HEK293 (cell line): ENCODE results near the gene LRRC75A.

Source experiments
- CTCF ChIA-PET: fragments of 350-600 bp; formaldehyde crosslinking; extraction: SDS; loops from one replicate; lab custom pipeline; 2021; ENCODE audit warnings: antibody characterized with exemption; lab: Yijun Ruan, JAX
- POLR2A ChIA-PET: fragments of 300-600 bp; formaldehyde crosslinking; extraction: SDS; loops from one replicate; lab custom pipeline; 2020; ENCODE audit warnings: antibody characterized with exemption, inconsistent platforms; lab: Yijun Ruan, JAX
- H3K27ac ChIP-seq: fragments of 200-500 bp; sonication (Bioruptor generic); 2 replicates; pipeline ENCODE4 v1.5.1; 2014; ENCODE audit warnings: low read depth, low read length, control low read depth, inconsistent platforms; ENCODE audit errors: extremely low read depth
- H3K36me3 ChIP-seq, 2 experiments: fragments of 200-500 bp in 1 of 2; sonication (Bioruptor generic) in 1 of 2; 1 replicate in 1 of 2; 2 replicates in 1 of 2; pipeline ENCODE4 v1.5.1; 2014 to 2017; ENCODE audit warnings: inconsistent platforms in 2 of 2, low read length in 2 of 2; ENCODE audit not compliant: control insufficient read depth in 2 of 2, insufficient read depth in 1 of 2
- H3K4me1 ChIP-seq: fragments of 200-500 bp; sonication (Bioruptor generic); 2 replicates; pipeline ENCODE4 v1.5.1; 2014; ENCODE audit warnings: mild to moderate bottlenecking, low read length, inconsistent platforms; ENCODE audit not compliant: control insufficient read depth, insufficient read depth
- H3K4me3 ChIP-seq: 2 replicates; pipeline ENCODE4 v1.5.1; 2011; ENCODE audit warnings: low read depth, mild to moderate bottlenecking, control low read depth, low read length, moderate library complexity
- H3K9me3 ChIP-seq: fragments of 200-500 bp; sonication (Bioruptor generic); 2 replicates; pipeline ENCODE4 v1.5.1; 2014; ENCODE audit warnings: low read depth, low read length, inconsistent platforms; ENCODE audit not compliant: control insufficient read depth, insufficient read depth
- FEZF1 ChIP-seq: fragments of 450-650 bp; formaldehyde crosslinking; IDR thresholded peaks from 2 replicates; pipeline ENCODE4 v1.5.1; 2016; ENCODE audit warnings: missing biosample characterization, missing genetic modification characterization
- GLIS1 ChIP-seq: fragments of 450-650 bp; formaldehyde crosslinking; IDR thresholded peaks from 2 replicates; pipeline ENCODE4 v1.5.1; 2016; ENCODE audit warnings: missing biosample characterization, missing genetic modification characterization
- KLF8 ChIP-seq: fragments of 450-650 bp; formaldehyde crosslinking; IDR thresholded peaks from 2 replicates; pipeline ENCODE4 v1.5.1; 2016; ENCODE audit warnings: missing biosample characterization, missing genetic modification characterization
- KLF9 ChIP-seq: fragments of 450-650 bp; formaldehyde crosslinking; IDR thresholded peaks from 2 replicates; pipeline ENCODE4 v1.5.1; 2016; ENCODE audit warnings: missing biosample characterization, missing genetic modification characterization, low read depth
- PRDM1 ChIP-seq: fragments of 450-650 bp; formaldehyde crosslinking; IDR thresholded peaks from 2 replicates; pipeline ENCODE4; 2016; ENCODE audit warnings: missing biosample characterization, missing genetic modification characterization
- ZBTB1 ChIP-seq: fragments of 450-650 bp; formaldehyde crosslinking; IDR thresholded peaks from 2 replicates; pipeline ENCODE4 v1.5.1; 2016; ENCODE audit warnings: missing biosample characterization, missing genetic modification characterization
- ZBTB17 ChIP-seq: fragments of 450-650 bp; formaldehyde crosslinking; IDR thresholded peaks from 2 replicates; pipeline ENCODE4 v1.5.1; 2016; ENCODE audit warnings: missing biosample characterization, missing genetic modification characterization
- ZBTB48 ChIP-seq: fragments of 450-650 bp; formaldehyde crosslinking; IDR thresholded peaks from 2 replicates; pipeline ENCODE4 v1.5.1; 2016; ENCODE audit warnings: missing biosample characterization, missing genetic modification characterization
- ZNF10 ChIP-seq: fragments of 450-650 bp; formaldehyde crosslinking; IDR thresholded peaks from 2 replicates; pipeline ENCODE4 v1.5.1; 2017; ENCODE audit warnings: missing biosample characterization, missing genetic modification characterization
- ZNF133 ChIP-seq: fragments of 450-650 bp; formaldehyde crosslinking; IDR thresholded peaks from 2 replicates; pipeline ENCODE4 v1.5.1; 2016; ENCODE audit warnings: missing biosample characterization, missing genetic modification characterization
- ZNF248 ChIP-seq: fragments of 450-650 bp; formaldehyde crosslinking; IDR thresholded peaks from 2 replicates; pipeline ENCODE4 v1.5.1; 2017; ENCODE audit warnings: missing biosample characterization, missing genetic modification characterization
- ZNF266 ChIP-seq: fragments of 450-650 bp; formaldehyde crosslinking; IDR thresholded peaks from 2 replicates; pipeline ENCODE4 v1.5.1; 2016; ENCODE audit warnings: missing biosample characterization, missing genetic modification characterization, low read depth
- ZNF560 ChIP-seq: fragments of 450-650 bp; formaldehyde crosslinking; IDR thresholded peaks from 2 replicates; pipeline ENCODE4 v1.5.1; 2017; ENCODE audit warnings: missing biosample characterization, missing genetic modification characterization, borderline replicate concordance
- ZNF596 ChIP-seq: fragments of 450-650 bp; IDR thresholded peaks from 2 replicates; pipeline ENCODE4 v1.5.0; 2018; ENCODE audit warnings: missing biosample characterization, mild to moderate bottlenecking, missing genetic modification characterization, moderate library complexity
- ZNF623 ChIP-seq: fragments of 450-650 bp; formaldehyde crosslinking; IDR thresholded peaks from 2 replicates; pipeline ENCODE4 v1.5.1; 2016; ENCODE audit warnings: missing biosample characterization, missing genetic modification characterization
- ZNF747 ChIP-seq: fragments of 450-650 bp; formaldehyde crosslinking; IDR thresholded peaks from 2 replicates; pipeline ENCODE4 v1.5.1; 2016; ENCODE audit warnings: missing biosample characterization, missing genetic modification characterization
- ZNF776 ChIP-seq: fragments of 450-650 bp; formaldehyde crosslinking; IDR thresholded peaks from 2 replicates; pipeline ENCODE4 v1.5.0; 2017; ENCODE audit warnings: missing biosample characterization, missing genetic modification characterization, borderline replicate concordance
- ZSCAN30 ChIP-seq: fragments of 450-650 bp; IDR thresholded peaks from 2 replicates; pipeline ENCODE4 v1.5.1; 2018; ENCODE audit warnings: missing biosample characterization, mild to moderate bottlenecking, missing genetic modification characterization, moderate library complexity
- TF ChIP-seq, protein P1 (sequence below): fragments of 450-650 bp; IDR thresholded peaks from 2 replicates; pipeline ENCODE4 v1.5.1; 2018; ENCODE audit warnings: missing biosample characterization, missing genetic modification characterization
- TF ChIP-seq, protein P2 (sequence below): fragments of 450-650 bp; formaldehyde crosslinking; IDR thresholded peaks from 2 replicates; pipeline ENCODE4 v1.5.1; 2016; ENCODE audit warnings: missing biosample characterization, missing genetic modification characterization
- TF ChIP-seq, protein P3 (sequence below): fragments of 450-650 bp; formaldehyde crosslinking; IDR thresholded peaks from 2 replicates; pipeline ENCODE4 v1.5.1; 2016; ENCODE audit warnings: missing biosample characterization, missing genetic modification characterization
- TF ChIP-seq, protein P4 (sequence below): fragments of 450-650 bp; formaldehyde crosslinking; IDR thresholded peaks from 2 replicates; pipeline ENCODE4 v1.5.1; 2016; ENCODE audit warnings: missing biosample characterization, missing genetic modification characterization
- TF ChIP-seq, protein P5 (sequence below): fragments of 450-650 bp; formaldehyde crosslinking; IDR thresholded peaks from 2 replicates; pipeline ENCODE4 v1.5.1; 2016; ENCODE audit warnings: missing biosample characterization, missing genetic modification characterization

The LRRC75A gene

DNA sequence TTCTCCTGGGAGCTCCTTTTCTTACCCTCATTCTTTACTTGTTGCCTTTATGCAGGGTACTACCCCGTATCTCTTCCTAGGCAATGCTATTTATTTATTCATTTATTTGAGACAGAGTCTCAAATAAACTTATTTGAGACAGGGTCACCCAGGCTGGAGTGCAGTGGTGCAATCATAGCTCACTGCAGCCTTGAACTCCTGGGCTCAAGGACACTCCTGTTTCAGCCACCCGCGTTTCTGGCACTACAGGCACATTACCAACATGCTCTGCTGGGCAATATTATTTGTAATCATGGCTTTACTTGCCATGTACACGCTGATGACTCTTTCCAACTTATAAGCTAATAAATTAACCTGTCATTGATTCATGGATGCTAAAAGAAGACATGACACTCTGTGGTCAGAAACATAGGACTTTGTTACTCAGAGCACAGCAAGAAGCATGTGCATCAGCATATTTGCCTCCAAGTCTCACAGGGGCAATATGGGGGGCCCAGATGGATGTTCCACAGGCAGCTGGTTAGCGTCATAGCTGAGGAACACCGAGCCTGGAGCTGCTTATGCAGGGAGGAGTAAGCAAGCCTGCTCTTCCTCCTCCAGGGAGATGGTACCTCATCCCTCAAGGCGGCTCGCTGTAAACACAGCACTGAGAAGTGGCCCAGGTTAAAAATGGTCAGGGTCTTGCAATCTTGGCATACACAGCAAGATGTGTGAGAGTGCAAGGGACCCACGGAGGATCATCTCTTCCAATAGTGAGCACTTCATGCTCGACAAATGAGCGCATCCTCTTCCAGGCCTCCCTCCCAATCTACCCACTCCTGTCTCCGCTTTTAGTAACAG lies 4.2 kb upstream of the LRRC75A start (continued):
- TF ChIP-seq ZNF560 (tag by site-specific recombination) (no peak), PRDM1 (tag by site-specific recombination) (no peak), ZNF10 (tag by site-specific recombination) (no peak), ZNF596 (tag by site-specific recombination) (no peak)
- TF ChIP-seq, protein P1, sequence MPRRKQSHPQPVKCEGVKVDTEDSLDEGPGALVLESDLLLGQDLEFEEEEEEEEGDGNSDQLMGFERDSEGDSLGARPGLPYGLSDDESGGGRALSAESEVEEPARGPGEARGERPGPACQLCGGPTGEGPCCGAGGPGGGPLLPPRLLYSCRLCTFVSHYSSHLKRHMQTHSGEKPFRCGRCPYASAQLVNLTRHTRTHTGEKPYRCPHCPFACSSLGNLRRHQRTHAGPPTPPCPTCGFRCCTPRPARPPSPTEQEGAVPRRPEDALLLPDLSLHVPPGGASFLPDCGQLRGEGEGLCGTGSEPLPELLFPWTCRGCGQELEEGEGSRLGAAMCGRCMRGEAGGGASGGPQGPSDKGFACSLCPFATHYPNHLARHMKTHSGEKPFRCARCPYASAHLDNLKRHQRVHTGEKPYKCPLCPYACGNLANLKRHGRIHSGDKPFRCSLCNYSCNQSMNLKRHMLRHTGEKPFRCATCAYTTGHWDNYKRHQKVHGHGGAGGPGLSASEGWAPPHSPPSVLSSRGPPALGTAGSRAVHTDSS (tag by site-specific recombination) = no peak
- TF ChIP-seq, protein P2, sequence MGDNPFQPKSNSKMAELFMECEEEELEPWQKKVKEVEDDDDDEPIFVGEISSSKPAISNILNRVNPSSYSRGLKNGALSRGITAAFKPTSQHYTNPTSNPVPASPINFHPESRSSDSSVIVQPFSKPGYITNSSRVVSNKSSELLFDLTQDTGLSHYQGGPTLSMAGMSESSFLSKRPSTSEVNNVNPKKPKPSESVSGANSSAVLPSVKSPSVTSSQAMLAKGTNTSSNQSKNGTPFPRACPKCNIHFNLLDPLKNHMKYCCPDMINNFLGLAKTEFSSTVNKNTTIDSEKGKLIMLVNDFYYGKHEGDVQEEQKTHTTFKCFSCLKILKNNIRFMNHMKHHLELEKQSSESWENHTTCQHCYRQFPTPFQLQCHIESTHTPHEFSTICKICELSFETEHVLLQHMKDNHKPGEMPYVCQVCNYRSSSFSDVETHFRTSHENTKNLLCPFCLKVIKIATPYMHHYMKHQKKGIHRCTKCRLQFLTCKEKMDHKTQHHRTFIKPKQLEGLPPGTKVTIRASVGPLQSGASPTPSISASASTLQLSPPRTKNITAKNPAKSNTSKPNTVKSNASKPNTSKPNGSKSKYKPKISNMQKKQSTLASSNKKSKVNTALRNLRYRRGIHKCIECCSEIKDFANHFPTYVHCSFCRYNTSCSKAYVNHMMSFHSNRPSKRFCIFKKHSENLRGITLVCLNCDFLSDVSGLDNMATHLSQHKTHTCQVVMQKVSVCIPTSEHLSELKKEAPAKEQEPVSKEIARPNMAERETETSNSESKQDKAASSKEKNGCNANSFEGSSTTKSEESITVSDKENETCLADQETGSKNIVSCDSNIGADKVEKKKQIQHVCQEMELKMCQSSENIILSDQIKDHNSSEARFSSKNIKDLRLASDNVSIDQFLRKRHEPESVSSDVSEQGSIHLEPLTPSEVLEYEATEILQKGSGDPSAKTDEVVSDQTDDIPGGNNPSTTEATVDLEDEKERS (tag by site-specific recombination) = no peak

DNA sequence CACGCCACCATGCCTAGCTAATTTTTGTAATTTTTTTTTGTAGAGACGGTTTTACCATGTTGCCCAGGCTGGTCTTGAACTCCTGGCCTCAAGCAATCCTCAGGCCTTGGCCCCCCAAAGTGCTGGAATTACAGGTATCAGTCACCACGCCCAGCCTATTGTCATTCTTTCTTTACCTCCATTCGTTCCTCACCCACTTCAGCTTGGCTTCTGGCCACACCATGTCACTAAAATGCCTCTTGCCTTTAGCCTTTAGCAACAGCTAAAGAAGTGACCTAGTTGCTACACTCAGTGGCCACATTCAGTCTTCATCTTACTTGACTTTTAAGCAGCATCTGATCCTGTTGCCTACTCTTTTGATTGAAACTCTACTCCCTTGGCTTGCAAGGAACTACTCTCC lies 3.6 kb upstream of the LRRC75A start:
- H3K9me3 ChIP-seq = no peaks in the 10 kb centered on the region
- TF ChIP-seq ZBTB1 (tag by site-specific recombination) = no peak
- no peak for TF ChIP-seq KLF9 (tag by site-specific recombination)
- no peak for TF ChIP-seq PRDM1 (tag by site-specific recombination)
- no peak for TF ChIP-seq ZBTB17 (tag by site-specific recombination)
- TF ChIP-seq ZSCAN30 (tag by site-specific recombination) = no peak
- TF ChIP-seq, protein P3, sequence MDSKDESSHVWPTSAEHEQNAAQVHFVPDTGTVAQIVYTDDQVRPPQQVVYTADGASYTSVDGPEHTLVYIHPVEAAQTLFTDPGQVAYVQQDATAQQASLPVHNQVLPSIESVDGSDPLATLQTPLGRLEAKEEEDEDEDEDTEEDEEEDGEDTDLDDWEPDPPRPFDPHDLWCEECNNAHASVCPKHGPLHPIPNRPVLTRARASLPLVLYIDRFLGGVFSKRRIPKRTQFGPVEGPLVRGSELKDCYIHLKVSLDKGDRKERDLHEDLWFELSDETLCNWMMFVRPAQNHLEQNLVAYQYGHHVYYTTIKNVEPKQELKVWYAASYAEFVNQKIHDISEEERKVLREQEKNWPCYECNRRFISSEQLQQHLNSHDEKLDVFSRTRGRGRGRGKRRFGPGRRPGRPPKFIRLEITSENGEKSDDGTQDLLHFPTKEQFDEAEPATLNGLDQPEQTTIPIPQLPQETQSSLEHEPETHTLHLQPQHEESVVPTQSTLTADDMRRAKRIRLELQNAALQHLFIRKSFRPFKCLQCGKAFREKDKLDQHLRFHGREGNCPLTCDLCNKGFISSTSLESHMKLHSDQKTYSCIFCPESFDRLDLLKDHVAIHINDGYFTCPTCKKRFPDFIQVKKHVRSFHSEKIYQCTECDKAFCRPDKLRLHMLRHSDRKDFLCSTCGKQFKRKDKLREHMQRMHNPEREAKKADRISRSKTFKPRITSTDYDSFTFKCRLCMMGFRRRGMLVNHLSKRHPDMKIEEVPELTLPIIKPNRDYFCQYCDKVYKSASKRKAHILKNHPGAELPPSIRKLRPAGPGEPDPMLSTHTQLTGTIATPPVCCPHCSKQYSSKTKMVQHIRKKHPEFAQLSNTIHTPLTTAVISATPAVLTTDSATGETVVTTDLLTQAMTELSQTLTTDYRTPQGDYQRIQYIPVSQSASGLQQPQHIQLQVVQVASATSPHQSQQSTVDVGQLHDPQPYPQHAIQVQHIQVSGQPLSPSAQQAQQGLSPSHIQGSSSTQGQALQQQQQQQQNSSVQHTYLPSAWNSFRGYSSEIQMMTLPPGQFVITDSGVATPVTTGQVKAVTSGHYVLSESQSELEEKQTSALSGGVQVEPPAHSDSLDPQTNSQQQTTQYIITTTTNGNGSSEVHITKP (tag by site-specific recombination) = no peak
- TF ChIP-seq KLF8 = no peak
- TF ChIP-seq ZBTB48 (tag by site-specific recombination) = no peak
- TF ChIP-seq ZNF248 (tag by site-specific recombination) = no peak
- TF ChIP-seq, protein P4, sequence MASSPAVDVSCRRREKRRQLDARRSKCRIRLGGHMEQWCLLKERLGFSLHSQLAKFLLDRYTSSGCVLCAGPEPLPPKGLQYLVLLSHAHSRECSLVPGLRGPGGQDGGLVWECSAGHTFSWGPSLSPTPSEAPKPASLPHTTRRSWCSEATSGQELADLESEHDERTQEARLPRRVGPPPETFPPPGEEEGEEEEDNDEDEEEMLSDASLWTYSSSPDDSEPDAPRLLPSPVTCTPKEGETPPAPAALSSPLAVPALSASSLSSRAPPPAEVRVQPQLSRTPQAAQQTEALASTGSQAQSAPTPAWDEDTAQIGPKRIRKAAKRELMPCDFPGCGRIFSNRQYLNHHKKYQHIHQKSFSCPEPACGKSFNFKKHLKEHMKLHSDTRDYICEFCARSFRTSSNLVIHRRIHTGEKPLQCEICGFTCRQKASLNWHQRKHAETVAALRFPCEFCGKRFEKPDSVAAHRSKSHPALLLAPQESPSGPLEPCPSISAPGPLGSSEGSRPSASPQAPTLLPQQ (tag by site-specific recombination) = no peak
- no peak for TF ChIP-seq ZNF266 (tag by site-specific recombination)
- TF ChIP-seq ZNF747 = no peak
- TF ChIP-seq, protein P5, sequence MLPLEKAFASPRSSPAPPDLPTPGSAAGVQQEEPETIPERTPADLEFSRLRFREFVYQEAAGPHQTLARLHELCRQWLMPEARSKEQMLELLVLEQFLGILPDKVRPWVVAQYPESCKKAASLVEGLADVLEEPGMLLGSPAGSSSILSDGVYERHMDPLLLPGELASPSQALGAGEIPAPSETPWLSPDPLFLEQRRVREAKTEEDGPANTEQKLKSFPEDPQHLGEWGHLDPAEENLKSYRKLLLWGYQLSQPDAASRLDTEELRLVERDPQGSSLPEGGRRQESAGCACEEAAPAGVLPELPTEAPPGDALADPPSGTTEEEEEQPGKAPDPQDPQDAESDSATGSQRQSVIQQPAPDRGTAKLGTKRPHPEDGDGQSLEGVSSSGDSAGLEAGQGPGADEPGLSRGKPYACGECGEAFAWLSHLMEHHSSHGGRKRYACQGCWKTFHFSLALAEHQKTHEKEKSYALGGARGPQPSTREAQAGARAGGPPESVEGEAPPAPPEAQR (tag by site-specific recombination) = no peak
- TF ChIP-seq ZNF133 (tag by site-specific recombination) = no peak
- TF ChIP-seq ZNF776 = no peak
- no peak for TF ChIP-seq FEZF1 (tag by site-specific recombination)
- no peak for TF ChIP-seq ZNF623
- TF ChIP-seq GLIS1 (tag by site-specific recombination) = no peak
- TF ChIP-seq, all 188 proteins: peak for 0
- CTCF ChIA-PET = interaction anchor here (0.6 to 1.9 kb wide), 7 partner anchors 10 to 769 kb away, joined by 3 to 17 read pairs (median 4); no protein-coding TSS in a partner anchor

More for the DNA sequence above, 3.6 kb upstream of the LRRC75A start:
- H3K4me3 ChIP-seq = no peak overlapping the region
- H3K4me1 ChIP-seq = peaks cover 7% of the 10 kb centered on the region
- H3K27ac ChIP-seq = no peak overlapping the region
- no peaks in the 10 kb centered on the region for H3K36me3 ChIP-seq
- POLR2A ChIA-PET = interaction anchor here (0.8 to 2.6 kb wide), 3 partner anchors 22 to 115 kb away, joined by 3 to 6 read pairs (median 3); partner anchors contain the start of gene UBB
